HG02981 (cell line): ENCODE data around the gene SCAMP1.

Source experiments
- ATAC-seq: cut with Tn5 transposase; IDR thresholded peaks from one replicate; pipeline ENCODE4 v1.9.1; 2021; ENCODE audit warnings: mild to moderate bottlenecking, moderate library complexity; ENCODE audit not compliant: unreplicated experiment

SCAMP1 gene

GRCh38 chr5:78509884-78510769 is 149.7 kb downstream of the SCAMP1 start:
- peak; percentile 65 for ATAC-seq

GRCh38 chr5:78511121-78511906 is 150.9 kb downstream of the SCAMP1 start:
- no peak for ATAC-seq

GRCh38 chr5:78512435-78512834 is 152.0 kb downstream of the SCAMP1 start:
- ATAC-seq = no peak

GRCh38 chr5:78513441-78513840 is 153.0 kb downstream of the SCAMP1 start:
- no peak for ATAC-seq

- ATAC-seq = no peak
Observed at GRCh38 chr5:78514427-78515330, 154.3 kb downstream of the SCAMP1 start.

- no peak for ATAC-seq
Observed at GRCh38 chr5:78515670-78516069, 155.3 kb downstream of the SCAMP1 start.

GRCh38 chr5:78518365-78519197 is 158.2 kb downstream of the SCAMP1 start:
- no peak for ATAC-seq

- ATAC-seq = no peak
Observed at GRCh38 chr5:78519198-78519941, 159.0 kb downstream of the SCAMP1 start.

- no peak for ATAC-seq
Observed at GRCh38 chr5:78521455-78521854, 161.0 kb downstream of the SCAMP1 start.

GRCh38 chr5:78522476-78523260 is 162.3 kb downstream of the SCAMP1 start:
- no peak for ATAC-seq

- no peak for ATAC-seq
Observed at GRCh38 chr5:78523314-78524193, 163.1 kb downstream of the SCAMP1 start.

GRCh38 chr5:78526049-78526525 is 165.7 kb downstream of the SCAMP1 start:
- ATAC-seq = no peak

- ATAC-seq = no peak
Observed at GRCh38 chr5:78527054-78527859, 166.8 kb downstream of the SCAMP1 start.

- no peak for ATAC-seq
Observed at GRCh38 chr5:78527925-78528324, 167.5 kb downstream of the SCAMP1 start.
